Activated CD4-positive, alpha-beta T cell treated with anti-CD3 and anti-CD28 coated beads, Interleukin-2, Interleukin-6, amounts not matched to agents 100 ng/mL and 50 ng/mL, durations not matched to agents 16 hours and 8 hours (primary cell): ENCODE measurements around the gene NIPBL.
"Not testable (repeated sequence)": the region's sequence is repeated elsewhere in the genome, so short reads cannot be mapped to it uniquely, and the experiment has no call there.

ENCODE experiments used
- DNase-seq: peaks from one replicate; pipeline ENCODE4 v3.0.0-alpha.2; 2020

NIPBL gene

DNA sequence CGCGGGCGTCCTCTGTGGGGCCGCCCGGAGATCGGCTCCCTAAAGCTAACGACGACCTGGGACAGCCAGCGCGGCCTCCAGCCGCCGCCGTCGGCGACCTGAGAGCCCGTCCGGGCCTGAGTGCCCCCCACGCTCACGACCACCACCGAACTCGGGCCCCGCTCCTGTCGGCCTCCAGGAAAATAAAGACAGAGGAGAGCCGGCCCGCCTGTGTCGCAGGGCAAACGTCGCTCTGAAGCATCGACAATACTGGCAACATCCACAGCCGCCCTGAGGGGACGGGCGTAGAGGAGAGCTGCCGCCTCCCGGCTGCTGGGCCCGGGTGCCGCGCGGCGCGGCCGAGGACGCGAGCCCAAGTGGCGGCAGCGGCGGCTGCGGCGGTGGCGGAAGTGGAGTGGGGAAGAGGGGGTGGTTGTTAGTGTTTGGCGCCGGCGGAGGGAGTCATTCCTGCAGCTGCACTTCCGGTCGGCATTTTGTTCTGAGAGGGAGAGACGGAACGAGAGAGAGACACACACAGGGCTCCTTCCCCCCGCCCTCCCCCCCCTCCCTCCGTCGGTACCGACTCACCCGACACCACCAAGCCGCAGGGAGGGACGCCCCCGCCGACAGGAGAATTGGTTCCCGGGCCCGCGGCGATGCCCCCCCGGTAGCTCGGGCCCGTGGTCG lies at the start of gene NIPBL:
TSS of gene NIPBL (plus strand) at position 471 of the 666 bp plus-strand sequence. CDS start 76,928 bp downstream, outside the sequence.
- peak; percentile 94 for DNase-seq

- no peak for DNase-seq
These were observed 44.3 kb upstream of the NIPBL start for GRCh38 chr5:36832274-36832673.

DNA sequence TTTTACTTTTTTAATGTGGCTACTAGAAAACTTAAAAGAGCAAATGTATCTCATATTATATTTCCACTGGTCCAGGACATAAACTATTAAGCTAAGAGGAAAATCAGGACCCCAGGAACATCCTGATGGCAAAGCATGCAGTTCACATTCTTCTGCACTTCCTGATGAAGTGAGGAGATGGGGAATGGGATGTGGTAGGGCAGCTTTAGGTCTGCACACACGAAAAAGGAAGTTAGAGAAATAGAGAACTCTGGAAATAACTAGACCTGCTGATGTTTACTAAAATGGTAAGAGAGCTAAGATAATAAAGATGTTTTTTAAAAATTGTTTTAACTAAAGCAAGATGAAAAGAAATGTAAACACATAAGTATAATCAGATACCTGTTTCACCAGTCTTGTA lies 39.7 kb upstream of the NIPBL start:
- no peak for DNase-seq

- no peak for DNase-seq
These were observed 36.8 kb upstream of the NIPBL start for GRCh38 chr5:36839489-36840476.

- no peak for DNase-seq
These were observed 34.9 kb upstream of the NIPBL start for GRCh38 chr5:36841677-36842076.

DNA sequence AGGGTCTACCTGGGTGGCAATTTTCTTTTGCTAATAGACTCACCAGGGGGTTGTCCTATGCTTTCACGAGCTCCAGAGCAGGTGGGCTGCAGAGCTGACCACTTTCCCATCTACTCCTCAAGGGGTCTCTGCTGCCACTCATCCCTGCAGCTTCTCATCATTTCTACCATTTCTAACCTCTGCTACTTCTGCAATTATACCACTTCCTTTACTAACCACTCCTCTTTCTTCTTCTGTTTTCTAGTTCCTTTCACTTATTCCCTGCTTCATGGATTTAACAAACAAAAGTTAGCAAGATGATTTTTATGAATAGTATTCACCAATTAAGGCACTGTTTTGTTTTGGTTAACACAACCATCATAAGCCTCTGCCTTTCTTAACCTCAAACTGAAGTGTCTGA lies 34.5 kb upstream of the NIPBL start:
- DNase-seq: no peak

DNA sequence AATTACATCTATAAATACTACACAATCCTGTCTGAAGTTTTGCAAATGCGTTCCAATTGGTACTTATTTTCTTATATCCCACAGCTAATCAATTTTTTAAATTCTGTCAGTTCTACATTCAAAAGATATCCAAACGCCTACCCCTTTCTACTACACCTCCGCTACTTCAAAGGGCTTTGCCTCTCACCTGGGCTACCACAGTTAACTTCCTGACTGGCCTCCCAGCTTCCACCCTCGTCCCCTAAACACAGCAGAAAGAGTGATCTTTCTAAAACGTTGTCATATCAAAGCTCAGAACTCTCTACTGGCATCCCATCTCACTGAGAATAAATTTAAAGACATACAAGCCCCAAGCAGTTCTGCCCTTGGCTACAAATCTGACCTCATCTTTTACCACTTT lies 32.3 kb upstream of the NIPBL start:
- DNase-seq: no peak

GRCh38 chr5:36848545-36848944 lies 28.0 kb upstream of the NIPBL start:
- not testable (repeated sequence) for DNase-seq

- DNase-seq: not testable (repeated sequence)
These were observed 23.7 kb upstream of the NIPBL start for GRCh38 chr5:36852903-36853302.

GRCh38 chr5:36854402-36855140 lies 22.0 kb upstream of the NIPBL start:
- no peak for DNase-seq

- DNase-seq: no peak
These were observed 21.5 kb upstream of the NIPBL start for GRCh38 chr5:36855141-36855495.

GRCh38 chr5:36861871-36862270 lies 14.7 kb upstream of the NIPBL start:
- DNase-seq: no peak

- peak; percentile 82 for DNase-seq
These were observed 6.0 kb upstream of the NIPBL start for GRCh38 chr5:36870399-36871040.

DNA sequence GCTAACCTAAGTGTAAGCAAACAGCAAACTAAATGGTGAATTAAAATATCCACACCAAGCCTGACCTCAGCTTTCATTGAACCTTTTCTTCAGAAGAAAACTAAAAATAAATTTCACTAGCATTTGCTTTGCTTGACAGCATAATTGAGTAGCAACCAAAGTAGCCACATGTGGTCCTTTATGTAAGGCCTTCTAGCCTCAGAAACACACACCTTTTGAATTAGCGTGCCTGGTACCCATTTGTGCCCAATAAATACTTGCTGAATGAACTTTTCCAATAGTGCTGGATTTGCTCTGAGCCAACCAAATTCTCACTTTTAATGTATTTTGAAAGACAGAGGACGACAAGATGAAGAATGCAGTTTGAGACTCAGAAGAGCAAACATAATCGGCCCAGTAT lies 2.1 kb upstream of the NIPBL start:
- no peak for DNase-seq

DNA sequence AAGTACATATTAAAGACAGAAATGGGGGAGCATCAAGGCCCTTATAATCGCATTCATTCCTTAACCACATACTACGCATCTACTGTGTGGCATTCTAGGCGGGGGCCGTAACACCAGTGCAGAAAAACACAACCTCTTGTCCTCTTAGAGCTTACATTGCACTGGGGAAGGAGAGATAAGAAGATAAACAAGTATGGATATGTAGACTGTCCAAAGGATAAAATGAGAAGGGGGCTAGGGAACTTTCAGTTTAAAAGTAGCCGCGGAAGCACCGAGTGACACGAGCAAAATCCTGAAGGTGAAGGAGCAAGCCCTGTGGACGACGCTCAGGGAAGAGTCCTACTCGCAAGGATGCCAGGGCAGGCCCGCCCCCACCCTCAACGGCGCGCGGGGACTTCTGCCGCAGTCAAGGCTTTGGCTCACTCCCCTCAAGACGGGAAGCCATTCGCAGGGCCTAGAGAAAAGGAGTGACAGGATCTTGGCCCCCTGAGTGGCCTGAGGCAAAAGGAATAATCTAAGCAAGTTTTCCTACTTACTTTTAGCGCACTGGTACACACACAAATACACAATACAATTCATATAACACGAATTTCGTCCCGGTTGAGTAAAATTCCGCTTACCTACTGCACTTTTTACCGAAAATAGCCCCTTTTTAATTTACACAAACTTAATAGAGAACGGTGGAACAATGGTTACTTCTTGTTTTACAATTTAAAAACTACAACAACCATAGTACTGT lies 1.3 kb upstream of the NIPBL start:
- DNase-seq: peak; percentile 54

DNA sequence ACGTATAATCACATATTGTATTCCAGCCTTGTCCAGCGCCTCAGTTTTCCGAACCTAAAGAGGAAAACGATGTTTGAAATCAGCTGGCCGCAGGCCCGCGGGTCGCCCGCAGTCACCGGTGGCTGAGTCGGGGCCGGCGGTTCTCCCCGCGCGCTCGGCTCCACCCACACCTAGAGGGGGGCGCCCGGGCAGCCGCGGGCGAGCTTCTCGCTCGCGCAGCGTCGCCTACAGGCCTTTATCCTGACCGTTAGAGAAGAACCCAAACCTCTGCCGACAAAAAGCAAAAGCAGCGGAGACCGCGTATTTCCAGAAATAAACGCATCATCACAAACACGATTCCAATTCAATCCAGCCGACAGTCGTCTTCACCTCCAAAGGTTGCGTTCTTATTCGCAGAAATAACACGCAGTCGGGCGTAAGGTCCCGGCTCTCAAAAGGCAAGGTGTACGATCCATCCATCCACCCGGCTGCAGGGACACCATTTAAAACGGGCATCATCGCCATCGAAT lies 725 bp upstream of the NIPBL start:
- peak; percentile 78 for DNase-seq

- DNase-seq: peak; percentile 64
These were observed 547 bp downstream of the NIPBL start for GRCh38 chr5:36876965-36877666.

DNA sequence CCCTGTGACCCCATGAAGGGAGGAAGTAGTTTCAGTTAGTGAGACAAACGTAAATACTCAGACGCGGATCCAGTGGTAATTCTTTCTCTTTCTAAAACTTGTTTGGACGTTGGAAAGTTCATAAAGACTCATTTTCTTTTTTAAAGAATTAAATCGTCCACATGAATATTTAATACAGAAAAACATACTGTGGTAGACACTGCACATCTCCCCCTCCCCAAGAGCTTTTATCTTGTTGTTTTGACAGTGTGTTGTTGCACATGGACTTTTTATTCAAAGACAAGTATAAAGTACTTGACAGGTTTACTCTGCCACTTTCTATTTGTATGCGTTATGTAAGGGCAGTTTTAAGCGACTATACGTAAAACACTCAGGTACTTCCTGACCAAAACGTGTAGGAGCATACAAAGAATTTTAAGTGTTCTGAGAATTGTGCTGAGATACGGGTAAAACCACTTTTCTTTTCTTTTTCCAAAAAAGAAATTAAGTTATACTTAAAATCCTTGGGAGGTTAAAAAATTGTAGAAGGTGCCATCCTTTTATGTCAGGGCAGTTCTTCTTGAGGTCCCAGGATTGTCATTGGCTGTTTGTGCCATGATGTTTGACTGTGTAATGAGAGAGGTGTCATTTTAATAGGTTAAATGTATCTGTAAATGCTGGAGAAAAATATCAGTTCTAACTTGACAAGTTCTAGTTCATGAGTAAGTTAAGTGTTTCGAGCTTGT lies 1.3 kb downstream of the NIPBL start:
- peak; percentile 42 for DNase-seq

GRCh38 chr5:36878392-36879082 lies 2.0 kb downstream of the NIPBL start:
- no peak for DNase-seq
